Ovary (tissue), 9 donors: ENCODE results near the gene DCDC2C. TPM values are rescaled to one million over a fixed set of nuclear protein-coding genes. Genes with fewer than 3 reads are reported as not detected.

Experiments used
- DNase-seq, 5 donors: peaks; one replicate each; pipeline ENCODE4 v3.0.0-alpha.2; 2019 to 2020
- H3K27ac ChIP-seq, 2 donors: fragments of 200-600 bp; one replicate each; pipeline versions ENCODE4 v1.5.1 to v1.8.0; 2019 to 2022
- H3K27me3 ChIP-seq: fragments of 200-600 bp; one replicate; pipeline ENCODE4 v1.8.0; 2022
- H3K36me3 ChIP-seq: fragments of 200-600 bp; sonication (generic); one replicate; pipeline ENCODE4 v1.5.1; 2019
- H3K4me1 ChIP-seq: one replicate; pipeline ENCODE4 v1.8.1; 2013; ENCODE audit warnings: mild to moderate bottlenecking, moderate library complexity; ENCODE audit not compliant: insufficient read depth
- H3K4me3 ChIP-seq: fragments of 200-600 bp; sonication (generic); one replicate; pipeline ENCODE4 v1.5.1; 2017
- H3K9me3 ChIP-seq, 2 donors: fragments of 200-600 bp in 1 of 2; sonication (generic) in 1 of 2; one replicate each; pipeline versions ENCODE4 v1.5.1 to v1.8.1; 2013 to 2019; ENCODE audit warnings: mild to moderate bottlenecking in 1 of 2, moderate library complexity in 1 of 2
- EP300 ChIP-seq: sonication (generic); formaldehyde crosslinking; IDR thresholded peaks from one replicate; pipeline ENCODE4 v1.6.1; 2017; ENCODE audit warnings: antibody characterized with exemption
- POLR2A ChIP-seq: fragments of 450-650 bp; IDR thresholded peaks from one replicate; pipeline ENCODE4 v1.6.1; 2017; ENCODE audit warnings: antibody characterized with exemption, mild to moderate bottlenecking, moderate library complexity
- WGBS, 3 donors: extraction: QIAGEN DNeasy Blood & Tissue Kit in 1 of 3; methylation state at CpG; one replicate each; pipeline versions ENCODE4 v1.1.5 to v1.1.7; 2013 to 2017; 5-methylcytosine and 5-hydroxymethylcytosine counted together
- intact Hi-C, 4 donors: fragments of 100-400 bp; cut with DNase I; formaldehyde crosslinking; loops; one replicate each; pipeline versions ENCODE4 v1.11.0 to v1.15.1; 2022 to 2023
- polyA plus RNA-seq, 2 donors: library from polyadenylated mRNA; stranded (reverse); fragments of 200-250 nt in 1 of 2; fragments of 350-450 nt in 1 of 2; fragmentation: Illumina TruSeq in 1 of 2; extraction: RNeasy Lipid Tissue Mini Kit (QIAGEN cat#74804) in 1 of 2; gene quantifications; one replicate each; pipeline ENCODE4 v1.2.3, GENCODE V29; 2013 to 2014
- total RNA-seq, 7 donors: library from RNA; depleted of rRNA in 2 of 7; stranded (reverse); fragments of >200 nt in 2 of 7; fragmentation: NEBNext Ultra II Directional in 3 of 7; extraction: Animal tissue kit (Norgen Biotek cat#: 25700) in 3 of 7; gene quantifications; one replicate each; pipeline versions ENCODE4 v1.1.0 to v1.2.4, GENCODE V29; 2016 to 2023
- TF ChIP-seq, protein P1 (sequence below), 3 donors: fragments of 450-650 bp in 2 of 3; fragments of 200-600 bp in 1 of 3; IDR thresholded peaks; one replicate each; pipeline versions ENCODE4 v1.5.1 to v1.8.0; 2016 to 2022; ENCODE audit warnings: antibody characterized with exemption in 3 of 3, mild to moderate bottlenecking in 1 of 3
- donor health status: DM: no; HTN: no; CAD: no; lungs with moderate emphysema.
- donor health status: DM: no; HTN: no; CAD: no.
- donor health status: Bipolar disorder and iron deficiency.
- donor health status: DM: yes; HTN: yes; CAD: no.
- donor health status: DM: no; HTN: no; CAD: no.
- donor health status: DM: yes; HTN: yes; CAD: no.

DCDC2C gene
- total and polyA plus RNA-seq, 9 donors, result 0.11 to 0.95 (median 0.42) TPM; not detected in 6

DNA sequence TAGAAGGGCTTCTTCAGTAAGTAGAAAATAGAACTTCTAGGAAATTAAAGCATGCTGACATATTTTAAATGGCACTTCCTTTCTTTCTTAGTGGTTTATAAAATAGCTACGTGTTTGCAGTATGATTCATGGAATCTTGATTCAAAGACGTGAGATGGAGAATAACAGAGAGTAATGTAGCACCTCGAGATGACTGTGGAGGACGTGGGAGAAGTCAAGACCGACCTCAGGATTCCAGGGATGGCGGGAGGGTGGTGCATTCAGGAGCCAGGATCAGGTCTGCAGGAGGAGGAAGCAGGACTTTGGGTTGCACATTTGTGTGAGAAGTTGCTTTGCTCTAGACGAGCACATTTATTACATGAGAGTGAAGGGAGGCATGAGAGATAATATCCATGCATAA, 56.0 kb downstream of the DCDC2C start:
- Histone ChIP-seq H3K9me3 (no peaks in the 10 kb centered on the region), H3K4me3 (no peak overlapping the region), H3K36me3 (no peaks in the 10 kb centered on the region), H3K27me3 (no peaks in the 10 kb centered on the region), H3K27ac (no peak overlapping the region), H3K4me1 (peaks cover 1% of the 10 kb centered on the region)
- intact Hi-C loops, result no loop called here
- 51 to 72% (median 53%) methylated on average over 7 of the region's 7 CpGs for WGBS, 3 donors
- no peak for DNase-seq
- TF ChIP-seq POLR2A, result no peak
- TF ChIP-seq EP300, result no peak
- TF ChIP-seq, protein P1, sequence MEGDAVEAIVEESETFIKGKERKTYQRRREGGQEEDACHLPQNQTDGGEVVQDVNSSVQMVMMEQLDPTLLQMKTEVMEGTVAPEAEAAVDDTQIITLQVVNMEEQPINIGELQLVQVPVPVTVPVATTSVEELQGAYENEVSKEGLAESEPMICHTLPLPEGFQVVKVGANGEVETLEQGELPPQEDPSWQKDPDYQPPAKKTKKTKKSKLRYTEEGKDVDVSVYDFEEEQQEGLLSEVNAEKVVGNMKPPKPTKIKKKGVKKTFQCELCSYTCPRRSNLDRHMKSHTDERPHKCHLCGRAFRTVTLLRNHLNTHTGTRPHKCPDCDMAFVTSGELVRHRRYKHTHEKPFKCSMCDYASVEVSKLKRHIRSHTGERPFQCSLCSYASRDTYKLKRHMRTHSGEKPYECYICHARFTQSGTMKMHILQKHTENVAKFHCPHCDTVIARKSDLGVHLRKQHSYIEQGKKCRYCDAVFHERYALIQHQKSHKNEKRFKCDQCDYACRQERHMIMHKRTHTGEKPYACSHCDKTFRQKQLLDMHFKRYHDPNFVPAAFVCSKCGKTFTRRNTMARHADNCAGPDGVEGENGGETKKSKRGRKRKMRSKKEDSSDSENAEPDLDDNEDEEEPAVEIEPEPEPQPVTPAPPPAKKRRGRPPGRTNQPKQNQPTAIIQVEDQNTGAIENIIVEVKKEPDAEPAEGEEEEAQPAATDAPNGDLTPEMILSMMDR (IDR thresholded peaks at IDR 0.05), result no peak

GRCh38 chr2:3759761-3760160, 56.4 kb downstream of the DCDC2C start:
- H3K27me3 ChIP-seq, result no peaks in the 10 kb centered on the region
- WGBS, 3 donors, result 17 to 34% (median 32%) methylated on average over 4 of the region's 4 CpGs
- H3K27ac ChIP-seq, result no peak overlapping the region
- H3K9me3 ChIP-seq, result no peaks in the 10 kb centered on the region
- H3K4me1 ChIP-seq, result peaks cover 1% of the 10 kb centered on the region
- intact Hi-C loops, result no loop called here
- no peak overlapping the region for H3K4me3 ChIP-seq
- no peaks in the 10 kb centered on the region for H3K36me3 ChIP-seq
- no peak for DNase-seq
- TF ChIP-seq EP300, result no peak
- TF ChIP-seq, protein P1 (IDR thresholded peaks at IDR 0.05), result no peak
- no peak for TF ChIP-seq POLR2A

GRCh38 chr2:3761272-3761671, 57.9 kb downstream of the DCDC2C start:
- H3K9me3 ChIP-seq, result no peaks in the 10 kb centered on the region
- no peak for DNase-seq
- 82 to 88% (median 87%) methylated on average over 5 of the region's 5 CpGs for WGBS, 3 donors
- no peak overlapping the region for H3K4me3 ChIP-seq
- peaks cover 1% of the 10 kb centered on the region for H3K4me1 ChIP-seq
- H3K36me3 ChIP-seq, result no peaks in the 10 kb centered on the region
- H3K27ac ChIP-seq, result no peak overlapping the region
- TF ChIP-seq, protein P1 (IDR thresholded peaks at IDR 0.05), result no peak
- TF ChIP-seq EP300 (no peak), POLR2A (no peak)
- H3K27me3 ChIP-seq, result no peaks in the 10 kb centered on the region
- intact Hi-C loops, result no loop called here

DNA sequence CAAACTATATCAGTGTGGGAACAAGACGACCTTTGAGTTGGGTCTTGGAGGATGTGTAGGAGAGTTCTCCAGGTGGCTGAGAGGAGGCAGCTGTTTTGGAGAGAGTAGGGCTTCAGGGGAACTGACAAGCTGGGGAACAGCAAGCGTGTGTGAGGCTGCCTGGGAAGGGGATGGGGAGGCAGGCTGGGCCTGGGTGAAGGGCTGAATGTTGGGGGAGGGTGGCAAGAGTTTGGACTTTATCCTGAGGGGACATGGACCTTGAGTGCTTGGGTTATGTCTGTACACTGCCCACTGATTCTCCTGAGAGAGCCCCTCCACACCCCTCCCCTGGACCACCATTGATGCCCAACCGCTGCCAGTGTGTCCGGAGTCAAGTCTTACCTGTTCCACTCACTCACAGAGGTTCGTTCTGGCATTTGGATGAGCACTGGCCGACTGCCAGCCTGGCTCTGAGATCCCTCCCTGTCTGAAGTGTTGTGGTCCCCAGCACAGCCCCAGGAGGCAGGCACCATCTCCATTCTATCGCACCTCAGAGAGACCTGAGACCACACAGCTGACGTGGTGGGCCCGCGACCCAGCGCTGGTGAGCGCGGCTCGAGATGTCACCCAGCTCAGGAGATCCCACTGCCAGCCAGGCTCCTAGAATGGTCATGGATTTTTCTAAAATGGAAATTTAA, 59.5 kb downstream of the DCDC2C start:
- 85 to 91% (median 90%) methylated on average over 14 of the region's 14 CpGs for WGBS, 3 donors
- Histone ChIP-seq H3K4me1 (no peaks in the 10 kb centered on the region), H3K4me3 (no peak overlapping the region), H3K36me3 (no peaks in the 10 kb centered on the region), H3K27me3 (no peaks in the 10 kb centered on the region), H3K27ac (no peak overlapping the region), H3K9me3 (no peaks in the 10 kb centered on the region)
- DNase-seq, result no peak
- intact Hi-C loops, result no loop called here
- TF ChIP-seq, protein P1 (IDR thresholded peaks at IDR 0.05), result no peak
- no peak for TF ChIP-seq EP300
- TF ChIP-seq POLR2A, result no peak
